ENCODE results near the gene GRM6.
A peak's percentile ranks its signal among the peaks of the same experiment; 100 is the strongest.

DNA sequence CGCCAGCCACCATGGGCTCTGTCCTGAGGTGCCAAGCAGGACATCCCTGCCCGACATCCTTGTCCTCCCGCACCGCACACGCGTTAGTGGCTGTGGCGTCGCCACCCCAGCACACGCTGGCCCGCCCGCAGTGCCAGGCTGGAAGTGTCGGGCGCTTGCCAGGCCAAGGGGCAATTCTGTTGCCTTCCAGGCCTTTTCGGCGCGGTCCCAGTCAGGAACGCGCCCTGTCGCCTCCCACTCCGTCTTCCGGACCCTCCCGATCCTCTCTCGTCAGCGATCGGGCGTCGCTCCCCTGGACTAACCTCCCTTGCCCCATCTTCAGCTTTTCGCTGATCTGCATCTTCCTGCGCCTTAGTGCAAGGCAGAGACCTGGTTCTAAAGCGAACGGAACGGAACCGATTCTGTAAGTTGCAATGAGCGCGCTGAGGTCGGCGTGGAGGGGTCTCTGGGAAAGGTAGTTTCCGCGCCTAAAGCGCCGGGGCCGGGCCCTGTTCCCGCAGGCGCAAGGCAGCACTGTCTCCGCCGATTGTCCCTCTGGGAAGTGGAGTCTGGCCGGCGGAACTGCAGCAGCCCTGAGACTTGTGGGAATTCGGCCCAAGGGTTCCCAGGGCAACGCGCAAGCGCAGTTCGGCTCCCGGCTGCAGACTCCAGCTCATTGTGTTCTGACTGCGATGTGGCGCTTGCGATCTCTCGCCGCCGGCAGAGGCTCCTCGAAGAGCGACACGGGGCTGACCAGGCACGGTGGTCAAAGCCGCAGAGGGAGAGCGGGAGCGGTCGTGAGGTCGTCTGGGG, 54.4 kb downstream of the GRM6 start, which contains the start of gene ZNF454:
- TF ChIP-seq, protein P1, sequence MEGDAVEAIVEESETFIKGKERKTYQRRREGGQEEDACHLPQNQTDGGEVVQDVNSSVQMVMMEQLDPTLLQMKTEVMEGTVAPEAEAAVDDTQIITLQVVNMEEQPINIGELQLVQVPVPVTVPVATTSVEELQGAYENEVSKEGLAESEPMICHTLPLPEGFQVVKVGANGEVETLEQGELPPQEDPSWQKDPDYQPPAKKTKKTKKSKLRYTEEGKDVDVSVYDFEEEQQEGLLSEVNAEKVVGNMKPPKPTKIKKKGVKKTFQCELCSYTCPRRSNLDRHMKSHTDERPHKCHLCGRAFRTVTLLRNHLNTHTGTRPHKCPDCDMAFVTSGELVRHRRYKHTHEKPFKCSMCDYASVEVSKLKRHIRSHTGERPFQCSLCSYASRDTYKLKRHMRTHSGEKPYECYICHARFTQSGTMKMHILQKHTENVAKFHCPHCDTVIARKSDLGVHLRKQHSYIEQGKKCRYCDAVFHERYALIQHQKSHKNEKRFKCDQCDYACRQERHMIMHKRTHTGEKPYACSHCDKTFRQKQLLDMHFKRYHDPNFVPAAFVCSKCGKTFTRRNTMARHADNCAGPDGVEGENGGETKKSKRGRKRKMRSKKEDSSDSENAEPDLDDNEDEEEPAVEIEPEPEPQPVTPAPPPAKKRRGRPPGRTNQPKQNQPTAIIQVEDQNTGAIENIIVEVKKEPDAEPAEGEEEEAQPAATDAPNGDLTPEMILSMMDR (IDR thresholded peaks at IDR 0.05 in 8 of 11, conservative IDR thresholded peaks at IDR 0.05 in 3 of 11), result no peak
- TF ChIP-seq POLR2A (IDR thresholded peaks at IDR 0.05) (no peak), POLR2AphosphoS5 (IDR thresholded peaks at IDR 0.05) (peak; percentile 65 to 85 (median 81))

All from spleen (tissue), 7 donors.